Prostate gland (tissue), 2 donors: ENCODE measurements around the gene CDC73. TPM values are rescaled to one million over a fixed set of nuclear protein-coding genes. Genes with fewer than 3 reads are reported as not detected.
A peak's percentile ranks its signal among the peaks of the same experiment; 100 is the strongest.

Experiments
- DNase-seq: peaks from one replicate; pipeline ENCODE4 v3.0.0-alpha.2; 2019; ENCODE audit warnings: low spot score
- H3K27ac ChIP-seq, 2 donors: fragments of 200-600 bp; sonication (generic); 2 replicates each; pipeline ENCODE4 v1.5.1; 2017 to 2019
- H3K27me3 ChIP-seq: fragments of 200-600 bp; sonication (generic); replicated peaks from 2 replicates; pipeline ENCODE4 v1.5.1; 2019; ENCODE audit not compliant: insufficient read depth
- H3K36me3 ChIP-seq, 2 donors: fragments of 200-600 bp; sonication (generic); 1 replicate in 1 of 2; 2 replicates in 1 of 2; pipeline versions ENCODE4 v1.5.1 to v1.8.1; 2017 to 2019
- H3K4me1 ChIP-seq: fragments of 200-600 bp; sonication (generic); replicated peaks from 2 replicates; pipeline ENCODE4 v1.5.1; 2019
- H3K4me3 ChIP-seq, 2 donors: fragments of 200-600 bp; sonication (generic); 2 replicates each; pipeline ENCODE4 v1.5.1; 2017 to 2019
- H3K9me3 ChIP-seq: fragments of 200-600 bp; sonication (generic); 2 replicates; pipeline ENCODE4 v1.5.1; 2017
- POLR2A ChIP-seq: fragments of 450-650 bp; IDR thresholded peaks from one replicate; pipeline ENCODE4 v1.6.1; 2016; ENCODE audit warnings: antibody characterized with exemption, mild to moderate bottlenecking
- POLR2AphosphoS5 ChIP-seq: sonication (generic); formaldehyde crosslinking; IDR thresholded peaks from one replicate; pipeline ENCODE4 v1.6.1; 2017; ENCODE audit warnings: antibody characterized with exemption
- WGBS: methylation state at CpG from one replicate; pipeline ENCODE4 v1.1.5; 2018; 5-methylcytosine and 5-hydroxymethylcytosine counted together
- intact Hi-C: fragments of 100-400 bp; cut with DNase I; formaldehyde crosslinking; loops from one replicate; pipeline ENCODE4 v1.14.2; 2022
- total RNA-seq, 2 donors: library from RNA; depleted of rRNA; stranded (reverse); fragments of >200 nt; gene quantifications; one replicate each; pipeline ENCODE4 v1.1.0, GENCODE V29; 2016
- TF ChIP-seq, protein P1 (sequence below), 4 experiments: fragments of 200-600 bp in 2 of 4; fragments of 450-650 bp in 2 of 4; sonication (generic) in 2 of 4; IDR thresholded peaks; 1 replicate in 3 of 4; 2 replicates in 1 of 4; pipeline ENCODE4 v1.5.1; 2016 to 2019; ENCODE audit warnings: antibody characterized with exemption in 4 of 4, mild to moderate bottlenecking in 2 of 4, moderate library complexity in 2 of 4

The CDC73 gene
- total RNA-seq, 2 donors from 2014 or later, result 36.2 to 48.0 TPM

DNA sequence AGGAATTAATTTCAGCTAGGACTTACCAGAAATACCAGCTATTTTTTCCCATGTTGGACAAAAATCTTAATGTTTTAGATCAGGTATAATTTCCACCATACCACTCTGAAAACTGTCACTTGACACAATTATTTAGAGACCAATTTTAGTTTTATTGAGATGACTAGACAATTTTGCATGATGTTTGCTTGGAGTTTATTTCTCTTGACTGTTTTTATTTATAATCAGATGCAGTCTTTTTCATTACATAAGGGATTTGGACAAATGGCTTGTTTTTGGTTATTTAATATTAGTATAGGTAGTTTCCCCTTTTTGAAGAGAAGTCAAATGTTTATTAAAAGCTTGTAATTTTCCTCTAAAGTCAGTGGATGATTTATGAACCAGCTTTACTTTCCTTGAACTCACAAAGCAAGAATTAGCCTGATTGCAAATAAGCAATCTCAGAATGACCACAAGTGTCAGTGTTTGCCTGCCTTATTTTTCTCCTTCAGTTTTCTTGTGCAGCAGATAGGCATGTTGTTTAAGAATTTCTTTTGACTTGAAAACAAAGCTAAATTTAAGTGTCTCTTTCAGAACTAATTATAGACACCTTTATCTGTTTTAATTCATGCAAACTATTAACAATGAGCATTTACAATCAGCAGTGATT, 68.4 kb downstream of the CDC73 start:
- peaks cover 2% of the 10 kb centered on the region for H3K4me1 ChIP-seq
- peak overlapping the region in 1 of 2 donors; percentile 55 for H3K27ac ChIP-seq
- H3K36me3 ChIP-seq, result no peaks in the 10 kb centered on the region
- intact Hi-C loops, result no loop called here
- DNase-seq, result no peak
- no peaks in the 10 kb centered on the region for H3K9me3 ChIP-seq
- TF ChIP-seq POLR2AphosphoS5 (no peak), POLR2A (no peak)
- TF ChIP-seq, protein P1, sequence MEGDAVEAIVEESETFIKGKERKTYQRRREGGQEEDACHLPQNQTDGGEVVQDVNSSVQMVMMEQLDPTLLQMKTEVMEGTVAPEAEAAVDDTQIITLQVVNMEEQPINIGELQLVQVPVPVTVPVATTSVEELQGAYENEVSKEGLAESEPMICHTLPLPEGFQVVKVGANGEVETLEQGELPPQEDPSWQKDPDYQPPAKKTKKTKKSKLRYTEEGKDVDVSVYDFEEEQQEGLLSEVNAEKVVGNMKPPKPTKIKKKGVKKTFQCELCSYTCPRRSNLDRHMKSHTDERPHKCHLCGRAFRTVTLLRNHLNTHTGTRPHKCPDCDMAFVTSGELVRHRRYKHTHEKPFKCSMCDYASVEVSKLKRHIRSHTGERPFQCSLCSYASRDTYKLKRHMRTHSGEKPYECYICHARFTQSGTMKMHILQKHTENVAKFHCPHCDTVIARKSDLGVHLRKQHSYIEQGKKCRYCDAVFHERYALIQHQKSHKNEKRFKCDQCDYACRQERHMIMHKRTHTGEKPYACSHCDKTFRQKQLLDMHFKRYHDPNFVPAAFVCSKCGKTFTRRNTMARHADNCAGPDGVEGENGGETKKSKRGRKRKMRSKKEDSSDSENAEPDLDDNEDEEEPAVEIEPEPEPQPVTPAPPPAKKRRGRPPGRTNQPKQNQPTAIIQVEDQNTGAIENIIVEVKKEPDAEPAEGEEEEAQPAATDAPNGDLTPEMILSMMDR (IDR thresholded peaks at IDR 0.05), result peak in 2 of 4 experiments; percentile 30 to 45
- no peaks in the 10 kb centered on the region for H3K27me3 ChIP-seq
- H3K4me3 ChIP-seq, result no peak overlapping the region

DNA sequence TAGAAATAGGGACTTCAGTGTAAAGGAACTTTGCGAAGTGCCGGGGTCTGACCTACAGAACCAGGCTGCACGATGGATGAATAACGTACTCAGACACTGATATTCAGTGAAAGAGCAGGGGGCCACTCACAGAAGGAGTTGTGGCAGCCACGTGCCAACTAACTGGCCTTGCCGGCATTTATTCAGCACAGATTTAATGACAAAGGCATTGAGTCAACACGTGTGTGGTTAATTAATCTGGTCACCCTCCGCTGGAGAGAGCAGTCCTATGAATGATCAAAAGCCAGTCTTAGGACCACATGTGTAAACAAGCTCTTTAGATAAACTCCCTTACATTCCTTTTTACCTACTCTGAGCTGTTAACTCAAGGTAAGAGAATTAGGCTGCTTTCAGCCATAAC, 70.8 kb downstream of the CDC73 start:
- 87% methylated on average over 8 of the region's 8 CpGs for WGBS
- no peaks in the 10 kb centered on the region for H3K27me3 ChIP-seq
- no peaks in the 10 kb centered on the region for H3K4me1 ChIP-seq
- H3K36me3 ChIP-seq, result no peaks in the 10 kb centered on the region
- H3K27ac ChIP-seq, result no peak overlapping the region
- intact Hi-C loops, result no loop called here
- no peak overlapping the region for H3K4me3 ChIP-seq
- no peak for DNase-seq
- TF ChIP-seq, protein P1 (IDR thresholded peaks at IDR 0.05), result no peak
- TF ChIP-seq POLR2AphosphoS5, result no peak
- no peak for TF ChIP-seq POLR2A
- H3K9me3 ChIP-seq, result no peaks in the 10 kb centered on the region

DNA sequence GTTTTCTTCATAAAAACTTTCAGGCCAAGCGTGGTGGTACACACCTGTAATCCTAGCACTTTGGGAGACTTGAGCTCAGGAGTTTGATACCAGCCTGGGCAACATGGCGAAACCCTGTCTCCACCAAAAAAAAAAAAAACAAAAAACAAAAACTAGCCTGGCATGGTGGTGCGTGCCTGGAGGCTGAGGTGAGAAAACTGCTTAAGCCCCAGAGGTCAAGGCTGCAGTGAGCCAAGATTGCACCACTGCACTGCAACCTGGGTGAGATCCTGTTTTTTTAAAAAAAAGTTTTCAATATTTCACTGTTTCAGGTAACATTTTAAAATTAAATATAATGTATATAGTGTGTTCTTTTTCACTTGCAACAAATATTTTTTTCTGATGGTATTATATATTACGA, 78.1 kb downstream of the CDC73 start:
- WGBS, result 97% methylated on average over 4 of the region's 4 CpGs
- TF ChIP-seq, protein P1 (IDR thresholded peaks at IDR 0.05), result no peak
- TF ChIP-seq POLR2AphosphoS5 (no peak), POLR2A (no peak)
- H3K9me3 ChIP-seq, result no peaks in the 10 kb centered on the region
- no peaks in the 10 kb centered on the region for H3K36me3 ChIP-seq
- no peaks in the 10 kb centered on the region for H3K4me1 ChIP-seq
- DNase-seq, result no peak
- no peak overlapping the region for H3K4me3 ChIP-seq
- H3K27me3 ChIP-seq, result no peaks in the 10 kb centered on the region
- no peak overlapping the region for H3K27ac ChIP-seq
- intact Hi-C loops, result no loop called here

DNA sequence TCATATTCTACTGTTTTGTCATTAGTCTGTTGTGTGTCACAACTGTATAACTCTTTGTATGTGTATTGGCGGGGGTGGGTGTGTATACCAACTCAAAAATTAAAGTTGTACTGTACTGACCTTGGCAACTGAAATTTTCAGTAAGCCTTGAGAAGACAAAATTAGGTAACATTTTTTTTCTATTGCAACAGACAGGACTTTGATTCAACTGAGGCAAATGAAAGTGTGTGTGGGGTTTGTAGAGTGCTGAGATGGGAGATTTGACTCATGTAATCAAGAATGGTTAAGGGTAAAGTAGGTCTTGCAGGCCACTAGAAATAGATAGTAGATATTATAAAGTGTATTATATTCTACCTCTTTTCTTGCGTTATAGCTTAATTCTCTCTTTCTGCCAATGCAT, 79.2 kb downstream of the CDC73 start:
- no peaks in the 10 kb centered on the region for H3K27me3 ChIP-seq
- no peak for DNase-seq
- no peaks in the 10 kb centered on the region for H3K36me3 ChIP-seq
- 95% methylated on average over 2 of the region's 2 CpGs for WGBS
- no peak overlapping the region for H3K4me3 ChIP-seq
- intact Hi-C loops, result no loop called here
- TF ChIP-seq POLR2A (no peak), POLR2AphosphoS5 (no peak)
- TF ChIP-seq, protein P1 (IDR thresholded peaks at IDR 0.05), result no peak
- H3K4me1 ChIP-seq, result no peaks in the 10 kb centered on the region
- no peaks in the 10 kb centered on the region for H3K9me3 ChIP-seq
- H3K27ac ChIP-seq, result no peak overlapping the region

DNA sequence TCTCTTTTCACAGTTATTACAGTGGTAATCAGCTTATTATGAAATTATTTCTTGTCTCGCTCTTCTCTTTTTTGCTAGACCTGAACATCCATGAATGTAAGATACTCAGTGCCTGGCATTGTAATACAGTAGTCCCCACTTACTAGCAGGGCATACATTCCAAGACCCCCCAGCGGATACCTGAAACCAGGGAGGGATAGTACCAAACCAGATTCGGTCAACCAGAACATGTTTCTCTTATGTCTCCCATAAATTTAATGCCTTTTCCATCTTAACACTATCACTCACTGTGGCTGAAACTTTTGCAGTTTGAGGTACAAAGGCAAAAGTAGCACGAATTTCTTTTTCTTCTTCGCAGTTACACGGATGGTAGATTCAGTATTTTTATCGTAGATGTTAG, 89.2 kb downstream of the CDC73 start:
- Histone ChIP-seq H3K27ac (no peak overlapping the region), H3K36me3 (no peaks in the 10 kb centered on the region), H3K27me3 (no peaks in the 10 kb centered on the region), H3K4me1 (no peaks in the 10 kb centered on the region), H3K4me3 (no peak overlapping the region), H3K9me3 (no peaks in the 10 kb centered on the region)
- 96% methylated on average over 7 of the region's 7 CpGs for WGBS
- TF ChIP-seq POLR2AphosphoS5 (no peak), POLR2A (no peak)
- TF ChIP-seq, protein P1 (IDR thresholded peaks at IDR 0.05), result no peak
- intact Hi-C loops, result no loop called here
- DNase-seq, result no peak
